HEK293 (cell line): ENCODE data around the gene METAP1D.
A peak's percentile ranks its signal among the peaks of the same experiment; 100 is the strongest.

Experiments
- ATF2 ChIP-seq: fragments of 450-650 bp; formaldehyde crosslinking; IDR thresholded peaks from 2 replicates; pipeline ENCODE4 v1.5.1; 2016; ENCODE audit warnings: missing biosample characterization, missing genetic modification characterization, low read depth
- GLIS1 ChIP-seq: fragments of 450-650 bp; formaldehyde crosslinking; IDR thresholded peaks from 2 replicates; pipeline ENCODE4 v1.5.1; 2016; ENCODE audit warnings: missing biosample characterization, missing genetic modification characterization
- GLIS2 ChIP-seq: fragments of 450-650 bp; formaldehyde crosslinking; IDR thresholded peaks from 2 replicates; pipeline ENCODE4 v1.5.1; 2016; ENCODE audit warnings: missing biosample characterization, missing genetic modification characterization
- HIC1 ChIP-seq: fragments of 450-650 bp; formaldehyde crosslinking; IDR thresholded peaks from 2 replicates; pipeline ENCODE4 v1.5.1; 2016; ENCODE audit warnings: missing biosample characterization, missing genetic modification characterization
- IKZF3 ChIP-seq: fragments of 450-650 bp; IDR thresholded peaks from 2 replicates; pipeline ENCODE4 v1.5.0; 2018; ENCODE audit warnings: missing biosample characterization, mild to moderate bottlenecking, missing genetic modification characterization, moderate library complexity
- PATZ1 ChIP-seq: fragments of 450-650 bp; formaldehyde crosslinking; IDR thresholded peaks from 2 replicates; pipeline ENCODE4 v1.5.1; 2016; ENCODE audit warnings: missing biosample characterization, missing genetic modification characterization
- WT1 ChIP-seq: fragments of 450-650 bp; formaldehyde crosslinking; IDR thresholded peaks from 2 replicates; pipeline ENCODE4 v1.5.1; 2016; ENCODE audit warnings: missing biosample characterization, missing genetic modification characterization
- ZBTB11 ChIP-seq: fragments of 450-650 bp; formaldehyde crosslinking; conservative IDR thresholded peaks from 2 replicates; pipeline ENCODE4 v1.5.1; 2016; ENCODE audit warnings: low read depth, missing biosample characterization, missing genetic modification characterization
- ZBTB26 ChIP-seq: fragments of 450-650 bp; formaldehyde crosslinking; optimal IDR thresholded peaks from 2 replicates; pipeline ENCODE3; 2016; ENCODE audit warnings: missing biosample characterization, mild to moderate bottlenecking, missing genetic modification characterization
- ZBTB48 ChIP-seq: fragments of 450-650 bp; formaldehyde crosslinking; IDR thresholded peaks from 2 replicates; pipeline ENCODE4 v1.5.1; 2016; ENCODE audit warnings: missing biosample characterization, missing genetic modification characterization
- ZNF16 ChIP-seq: fragments of 450-650 bp; formaldehyde crosslinking; IDR thresholded peaks from 2 replicates; pipeline ENCODE4 v1.5.1; 2016; ENCODE audit warnings: low read depth, missing biosample characterization, missing genetic modification characterization
- ZNF266 ChIP-seq: fragments of 450-650 bp; formaldehyde crosslinking; IDR thresholded peaks from 2 replicates; pipeline ENCODE4 v1.5.1; 2016; ENCODE audit warnings: missing biosample characterization, missing genetic modification characterization, low read depth
- ZNF341 ChIP-seq: fragments of 450-650 bp; formaldehyde crosslinking; IDR thresholded peaks from 2 replicates; pipeline ENCODE4; 2016; ENCODE audit warnings: low read depth, missing biosample characterization, missing genetic modification characterization
- ZNF518A ChIP-seq: fragments of 450-650 bp; formaldehyde crosslinking; conservative IDR thresholded peaks from 2 replicates; pipeline ENCODE4 v1.5.1; 2016; ENCODE audit warnings: low read depth, missing biosample characterization, missing genetic modification characterization
- ZNF530 ChIP-seq: fragments of 450-650 bp; formaldehyde crosslinking; IDR thresholded peaks from 2 replicates; pipeline ENCODE4 v1.5.1; 2016; ENCODE audit warnings: low read depth, missing biosample characterization, missing genetic modification characterization
- ZNF561 ChIP-seq: fragments of 450-650 bp; IDR thresholded peaks from 2 replicates; pipeline ENCODE4 v1.5.1; 2018; ENCODE audit warnings: missing biosample characterization, missing genetic modification characterization, borderline replicate concordance
- ZNF580 ChIP-seq: fragments of 450-650 bp; formaldehyde crosslinking; IDR thresholded peaks from 2 replicates; pipeline ENCODE4 v1.5.1; 2016; ENCODE audit warnings: missing biosample characterization, missing genetic modification characterization
- ZNF610 ChIP-seq: fragments of 450-650 bp; formaldehyde crosslinking; IDR thresholded peaks from 2 replicates; pipeline ENCODE4 v1.5.1; 2016; ENCODE audit warnings: missing biosample characterization, missing genetic modification characterization, borderline replicate concordance
- ZNF658 ChIP-seq: fragments of 450-650 bp; formaldehyde crosslinking; IDR thresholded peaks from 2 replicates; pipeline ENCODE4; 2016; ENCODE audit warnings: missing biosample characterization, missing genetic modification characterization
- ZNF747 ChIP-seq: fragments of 450-650 bp; formaldehyde crosslinking; IDR thresholded peaks from 2 replicates; pipeline ENCODE4 v1.5.1; 2016; ENCODE audit warnings: missing biosample characterization, missing genetic modification characterization
- ZNF843 ChIP-seq: fragments of 450-650 bp; formaldehyde crosslinking; IDR thresholded peaks from 2 replicates; pipeline ENCODE4 v1.5.1; 2016; ENCODE audit warnings: missing biosample characterization, missing genetic modification characterization

The METAP1D gene

GRCh38 chr2:172102391-172103359 lies 102.9 kb downstream of the METAP1D start, which contains the start of gene DLX2 (continued):
- TF ChIP-seq ZNF518A (no peak), ZNF530 (tag by site-specific recombination) (no peak), ZNF747 (tag by site-specific recombination) (no peak), ZNF16 (no peak), ZNF341 (tag by site-specific recombination) (peak; percentile 80), GLIS1 (peak; percentile 35), ZNF610 (0 out of 2 replicates have a peak, but pooled peaks have one; percentile 27), ATF2 (tag by site-specific recombination) (peak; percentile 35; the same call in 1 of the 2 replicates), ZBTB48 (tag by site-specific recombination) (0 out of 2 replicates have a peak, but pooled peaks have one; percentile 9), ZNF843 (tag by site-specific recombination) (0 out of 2 replicates have a peak, but pooled peaks have one; percentile 28), ZBTB26 (tag by site-specific recombination) (peak; percentile 66), ZNF658 (no peak), WT1 (peak; percentile 74), HIC1 (tag by site-specific recombination) (peak; percentile 69), ZNF561 (tag by site-specific recombination) (peak; percentile 24; the same call in 1 of the 2 replicates), ZNF580 (tag by site-specific recombination) (no peak), PATZ1 (peak; percentile 84), IKZF3 (tag by site-specific recombination) (peak; percentile 88), GLIS2 (tag by site-specific recombination) (peak; percentile 78), ZBTB11 (peak; percentile 24), ZNF266 (no peak)
